Panc1 (cell line): Measurements from ENCODE around the gene RASAL1.

Experiments
- POLR2AphosphoS5 ChIP-seq: IDR thresholded peaks from 2 replicates; pipeline ENCODE4 v1.6.1; 2012; ENCODE audit warnings: mild to moderate bottlenecking, low read depth, low read length, moderate library complexity
- REST ChIP-seq, 2 experiments: IDR thresholded peaks; 2 replicates each; pipeline ENCODE4 v1.6.1; 2011 to 2012; ENCODE audit warnings: low read depth in 2 of 2, control low read depth in 1 of 2, low read length in 1 of 2, mild to moderate bottlenecking in 1 of 2, moderate library complexity in 1 of 2; ENCODE audit not compliant: insufficient read depth in 1 of 2
- TF ChIP-seq, protein P1 (sequence below): fragments of 450-650 bp; IDR thresholded peaks from 2 replicates; pipeline ENCODE4 v1.5.1; 2017; ENCODE audit warnings: mild to moderate bottlenecking

- TF ChIP-seq, protein P1, sequence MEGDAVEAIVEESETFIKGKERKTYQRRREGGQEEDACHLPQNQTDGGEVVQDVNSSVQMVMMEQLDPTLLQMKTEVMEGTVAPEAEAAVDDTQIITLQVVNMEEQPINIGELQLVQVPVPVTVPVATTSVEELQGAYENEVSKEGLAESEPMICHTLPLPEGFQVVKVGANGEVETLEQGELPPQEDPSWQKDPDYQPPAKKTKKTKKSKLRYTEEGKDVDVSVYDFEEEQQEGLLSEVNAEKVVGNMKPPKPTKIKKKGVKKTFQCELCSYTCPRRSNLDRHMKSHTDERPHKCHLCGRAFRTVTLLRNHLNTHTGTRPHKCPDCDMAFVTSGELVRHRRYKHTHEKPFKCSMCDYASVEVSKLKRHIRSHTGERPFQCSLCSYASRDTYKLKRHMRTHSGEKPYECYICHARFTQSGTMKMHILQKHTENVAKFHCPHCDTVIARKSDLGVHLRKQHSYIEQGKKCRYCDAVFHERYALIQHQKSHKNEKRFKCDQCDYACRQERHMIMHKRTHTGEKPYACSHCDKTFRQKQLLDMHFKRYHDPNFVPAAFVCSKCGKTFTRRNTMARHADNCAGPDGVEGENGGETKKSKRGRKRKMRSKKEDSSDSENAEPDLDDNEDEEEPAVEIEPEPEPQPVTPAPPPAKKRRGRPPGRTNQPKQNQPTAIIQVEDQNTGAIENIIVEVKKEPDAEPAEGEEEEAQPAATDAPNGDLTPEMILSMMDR: no peak
- no peak for TF ChIP-seq POLR2AphosphoS5
- TF ChIP-seq REST (IDR thresholded peaks at IDR 0.05; ENCODE audit: insufficient read depth in 1 of 2, low read depth in 2 of 2, low read length in 1 of 2): no peak
Measured at GRCh38 chr12:113083863-113084435, 51.6 kb downstream of the RASAL1 start.
